22Rv1 (cell line): ENCODE measurements around the gene CTSH.

Source experiments
- ZFX ChIP-seq: fragments of 450-650 bp; IDR thresholded peaks from 2 replicates; pipeline ENCODE4 v1.6.1; 2017; ENCODE audit warnings: antibody characterized with exemption, borderline replicate concordance
- TF ChIP-seq, protein P1 (sequence below): fragments of 450-650 bp; IDR thresholded peaks from 2 replicates; pipeline ENCODE4 v1.5.1; 2017; ENCODE audit warnings: mild to moderate bottlenecking

- TF ChIP-seq, protein P1, sequence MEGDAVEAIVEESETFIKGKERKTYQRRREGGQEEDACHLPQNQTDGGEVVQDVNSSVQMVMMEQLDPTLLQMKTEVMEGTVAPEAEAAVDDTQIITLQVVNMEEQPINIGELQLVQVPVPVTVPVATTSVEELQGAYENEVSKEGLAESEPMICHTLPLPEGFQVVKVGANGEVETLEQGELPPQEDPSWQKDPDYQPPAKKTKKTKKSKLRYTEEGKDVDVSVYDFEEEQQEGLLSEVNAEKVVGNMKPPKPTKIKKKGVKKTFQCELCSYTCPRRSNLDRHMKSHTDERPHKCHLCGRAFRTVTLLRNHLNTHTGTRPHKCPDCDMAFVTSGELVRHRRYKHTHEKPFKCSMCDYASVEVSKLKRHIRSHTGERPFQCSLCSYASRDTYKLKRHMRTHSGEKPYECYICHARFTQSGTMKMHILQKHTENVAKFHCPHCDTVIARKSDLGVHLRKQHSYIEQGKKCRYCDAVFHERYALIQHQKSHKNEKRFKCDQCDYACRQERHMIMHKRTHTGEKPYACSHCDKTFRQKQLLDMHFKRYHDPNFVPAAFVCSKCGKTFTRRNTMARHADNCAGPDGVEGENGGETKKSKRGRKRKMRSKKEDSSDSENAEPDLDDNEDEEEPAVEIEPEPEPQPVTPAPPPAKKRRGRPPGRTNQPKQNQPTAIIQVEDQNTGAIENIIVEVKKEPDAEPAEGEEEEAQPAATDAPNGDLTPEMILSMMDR = no peak
- TF ChIP-seq ZFX = no peak
Measured at GRCh38 chr15:78898540-78898939, 46.3 kb downstream of the CTSH start.
